ENCODE measurements around the gene PRKCA.

DNA sequence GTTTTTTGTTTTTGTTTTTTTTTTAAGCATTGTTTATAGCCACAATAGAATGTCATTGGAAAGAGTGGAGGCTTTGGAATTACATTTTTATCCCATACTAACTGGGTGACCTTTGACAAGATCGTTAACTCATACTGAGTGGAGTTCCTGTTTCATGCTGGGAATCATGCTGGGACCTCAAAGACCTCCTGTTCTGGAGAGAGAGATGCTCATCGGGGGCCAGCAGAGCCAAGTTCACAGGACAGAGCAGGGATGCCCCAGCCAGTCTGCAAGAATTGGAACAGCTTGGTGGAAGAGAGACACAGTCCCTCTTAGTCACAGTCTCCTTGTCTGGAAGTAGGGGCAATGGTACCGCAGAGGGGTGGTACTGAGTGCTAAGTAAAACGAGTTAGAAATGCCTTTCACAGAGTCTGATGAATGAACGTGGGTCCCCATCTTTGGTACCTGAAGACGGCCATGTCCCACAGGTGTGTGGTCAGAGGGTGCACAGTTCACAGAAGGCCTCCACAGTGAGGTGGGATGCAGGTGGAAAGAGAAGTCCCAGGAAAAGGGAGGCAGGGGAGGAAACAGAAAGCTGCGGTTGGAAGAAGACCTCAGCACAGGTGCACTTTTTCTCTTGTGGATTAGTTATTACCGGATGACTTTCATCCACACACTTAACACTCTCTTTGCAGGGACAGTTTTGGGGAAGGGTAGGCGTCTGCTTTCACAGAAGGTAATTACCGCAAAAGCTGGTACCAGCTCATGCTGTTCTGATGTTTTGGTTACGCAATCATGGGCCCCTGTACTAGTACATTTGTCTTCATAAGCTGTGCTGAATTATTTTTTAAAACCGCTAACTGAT is 147.8 kb downstream of the PRKCA start:
- no peak for TF ChIP-seq CTCF (IDR thresholded peaks at IDR 0.05)
- no peak for TF ChIP-seq POLR2AphosphoS5 (IDR thresholded peaks at IDR 0.05)
- no peak for TF ChIP-seq POLR2A (IDR thresholded peaks at IDR 0.05)
- TF ChIP-seq EP300 (IDR thresholded peaks at IDR 0.05) = no peak

Measured in gastroesophageal sphincter (tissue), 3 donors.